GM21390 (cell line): ENCODE results near the gene EGLN3.

ENCODE experiments used
- ATAC-seq: cut with Tn5 transposase; IDR thresholded peaks from one replicate; pipeline ENCODE4 v1.9.1; 2021; ENCODE audit not compliant: unreplicated experiment

EGLN3 gene

DNA sequence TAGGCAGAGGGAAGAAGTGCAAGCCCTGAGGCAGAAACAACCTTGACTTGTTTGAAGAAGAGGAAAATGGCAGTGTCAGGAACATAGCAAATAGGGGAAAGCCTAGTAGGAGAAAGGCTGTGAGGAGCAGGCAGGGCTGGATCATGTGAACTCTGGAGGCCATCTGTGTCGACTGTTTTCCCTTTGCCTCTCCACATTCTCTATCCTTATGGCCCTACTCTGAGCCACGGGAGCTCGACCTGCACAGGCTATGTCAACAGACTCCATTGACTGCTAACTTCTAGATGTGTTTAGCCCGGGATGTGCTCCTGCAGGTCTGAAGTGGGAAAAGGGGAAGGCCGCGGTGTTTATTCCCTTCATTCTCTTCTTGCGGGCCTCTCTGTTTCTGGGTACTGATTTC, 35.2 kb downstream of the EGLN3 start:
- no peak for ATAC-seq

DNA sequence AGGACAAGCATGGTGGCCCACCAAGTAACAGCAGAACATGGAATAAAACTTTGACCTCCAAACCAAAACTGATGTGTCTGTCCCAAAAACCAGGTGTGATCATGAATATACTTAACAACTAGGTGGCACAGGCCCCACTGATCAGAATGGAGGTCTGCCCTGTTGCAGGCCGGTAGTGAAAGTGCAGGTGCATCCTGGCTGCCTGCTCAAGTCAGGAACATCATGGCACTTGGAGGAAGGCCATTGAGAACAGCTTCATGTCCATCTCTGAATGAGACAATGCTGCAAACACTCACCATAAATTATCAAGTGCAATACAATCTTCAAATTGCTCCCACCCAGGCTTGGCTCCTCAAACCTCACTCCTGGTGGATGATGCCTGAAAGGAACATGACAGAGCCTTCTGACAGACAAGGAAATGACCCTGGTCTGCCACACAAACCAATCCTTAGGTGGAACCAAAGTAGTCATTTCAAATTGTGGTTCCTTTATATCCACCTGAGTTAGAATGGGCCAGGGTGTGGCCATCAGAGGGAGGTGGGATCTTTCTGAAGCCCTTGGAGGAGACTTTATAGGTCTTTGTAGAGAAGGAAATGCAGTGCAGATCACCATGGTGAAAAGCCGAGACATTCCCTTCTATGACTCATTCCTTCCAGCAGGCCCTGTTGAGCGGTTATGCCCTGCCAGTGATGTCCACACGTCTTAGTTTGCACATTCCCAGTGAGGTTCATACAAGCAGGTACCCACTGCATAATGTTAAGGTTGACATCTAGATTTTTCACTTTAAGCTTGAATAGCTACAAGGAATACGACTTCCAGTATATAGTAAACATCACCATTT, 36.0 kb downstream of the EGLN3 start:
- ATAC-seq: no peak

DNA sequence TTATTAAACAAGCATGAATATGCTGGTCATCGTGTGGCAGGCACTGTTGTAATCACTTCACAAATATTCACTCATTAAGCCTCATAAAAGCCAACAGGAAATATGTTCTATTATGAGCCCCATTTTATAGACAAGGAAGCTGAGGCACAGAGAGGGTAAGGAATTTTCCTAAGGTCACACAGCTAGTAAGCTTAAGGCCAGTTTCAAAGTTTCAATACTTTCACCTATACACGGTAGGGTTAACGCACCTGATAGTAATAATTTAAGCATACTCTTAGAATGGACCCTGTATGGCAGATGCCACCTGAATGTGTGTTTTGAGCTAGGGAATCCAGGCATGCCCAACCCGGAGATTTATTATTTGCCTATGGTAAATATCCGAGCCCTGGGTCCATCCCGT, 39.8 kb downstream of the EGLN3 start:
- ATAC-seq: no peak

DNA sequence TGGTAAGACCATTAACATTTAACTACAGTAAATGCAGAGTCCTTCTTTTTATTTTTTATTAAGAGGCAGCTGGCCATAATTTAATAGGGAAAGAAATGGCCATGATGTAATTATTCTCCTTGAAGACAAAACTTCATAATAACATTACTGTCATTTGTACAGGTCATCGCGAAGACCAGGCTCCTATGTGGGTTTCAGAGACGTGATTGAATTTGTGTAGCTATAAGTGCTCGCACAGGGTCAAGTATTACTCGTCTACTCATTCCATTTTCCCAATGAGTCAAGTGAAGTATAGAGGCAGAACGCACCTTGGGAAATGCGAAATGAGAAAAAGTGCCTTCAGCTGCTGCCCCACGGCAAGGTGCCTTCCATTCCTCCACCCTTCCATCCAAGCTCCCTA, 40.4 kb downstream of the EGLN3 start:
- no peak for ATAC-seq

DNA sequence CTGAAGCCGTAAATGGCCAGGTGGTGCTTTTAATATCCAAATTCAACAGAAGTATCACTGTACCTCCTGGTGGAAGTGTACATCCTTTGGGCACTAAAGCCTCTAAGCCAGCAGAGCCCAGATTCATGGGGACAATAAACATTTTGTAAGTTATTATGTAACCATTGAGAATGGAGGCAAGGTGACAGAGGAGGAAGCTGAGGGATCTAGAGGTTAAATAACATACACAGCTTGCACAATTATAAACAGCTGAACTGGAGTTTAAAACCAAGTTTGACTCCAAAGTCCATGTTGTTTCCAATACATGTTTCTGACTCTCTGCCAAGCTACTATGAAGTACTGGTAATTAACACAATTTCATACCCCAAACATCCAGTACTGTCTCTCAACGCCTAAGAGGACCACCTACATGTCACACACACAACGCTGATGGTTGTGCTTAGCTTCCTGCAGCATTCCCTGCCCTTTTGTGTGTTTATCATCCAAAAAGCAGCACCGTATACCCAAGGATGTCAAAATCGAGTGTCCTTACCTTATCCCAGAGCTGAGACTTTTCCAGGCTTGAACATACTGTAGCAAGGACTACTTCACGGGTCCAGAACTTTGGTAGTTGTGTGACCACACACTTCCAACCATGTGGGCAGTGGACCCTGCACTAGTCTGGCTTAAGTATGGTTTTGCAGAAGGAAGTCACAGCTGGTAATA, 41.3 kb downstream of the EGLN3 start:
- ATAC-seq: no peak

DNA sequence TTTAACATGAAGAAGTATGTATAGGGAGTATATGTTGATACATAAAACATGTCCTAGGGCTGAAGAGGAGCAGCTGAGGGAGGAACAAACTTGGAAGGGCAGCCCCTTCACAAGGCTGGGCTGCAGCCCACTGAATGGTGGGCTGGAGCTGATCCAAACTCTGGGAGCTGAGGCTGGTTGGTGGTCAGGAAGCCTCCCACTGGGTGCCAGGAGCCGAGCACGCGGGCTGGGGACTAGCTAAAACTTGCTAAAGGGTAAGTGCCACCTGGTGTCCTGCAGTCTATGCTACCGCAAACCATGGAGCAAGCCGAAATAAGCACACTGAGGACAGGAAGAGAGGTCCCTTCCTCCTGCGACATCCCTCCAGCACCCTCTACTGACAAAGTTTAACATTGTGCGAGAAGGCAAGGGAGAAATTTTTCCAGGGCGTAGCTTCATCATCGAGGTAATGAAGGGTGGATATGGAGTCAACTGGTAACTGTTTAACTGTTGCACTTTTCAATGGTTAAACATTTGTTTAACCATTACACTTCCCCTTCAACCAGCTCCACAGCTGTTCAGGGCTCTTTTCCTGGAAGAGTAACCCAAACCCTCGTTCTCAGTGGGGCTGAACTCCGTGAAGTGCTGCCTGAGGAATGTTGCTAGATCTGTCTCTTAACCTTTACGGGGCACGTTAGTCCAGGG, 42.2 kb downstream of the EGLN3 start:
- ATAC-seq: no peak

DNA sequence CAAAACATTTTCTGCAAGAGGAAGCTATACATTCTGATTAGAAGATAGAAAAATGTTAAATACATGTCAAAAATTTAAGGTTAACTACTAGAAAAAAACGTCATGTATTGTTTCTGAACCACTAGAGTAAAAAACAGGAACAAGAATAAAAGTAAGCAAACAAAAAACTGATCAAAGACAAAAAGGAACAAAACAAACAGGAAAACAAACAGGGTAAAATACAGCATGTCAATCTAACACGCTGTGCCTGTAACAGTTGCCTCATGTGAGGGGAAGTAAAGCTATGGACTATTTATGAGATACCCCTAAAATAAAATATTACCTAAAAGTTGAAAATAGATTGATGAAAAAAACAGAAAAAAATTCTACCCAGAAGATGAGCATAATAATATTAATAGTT, 43.9 kb downstream of the EGLN3 start:
- no peak for ATAC-seq

DNA sequence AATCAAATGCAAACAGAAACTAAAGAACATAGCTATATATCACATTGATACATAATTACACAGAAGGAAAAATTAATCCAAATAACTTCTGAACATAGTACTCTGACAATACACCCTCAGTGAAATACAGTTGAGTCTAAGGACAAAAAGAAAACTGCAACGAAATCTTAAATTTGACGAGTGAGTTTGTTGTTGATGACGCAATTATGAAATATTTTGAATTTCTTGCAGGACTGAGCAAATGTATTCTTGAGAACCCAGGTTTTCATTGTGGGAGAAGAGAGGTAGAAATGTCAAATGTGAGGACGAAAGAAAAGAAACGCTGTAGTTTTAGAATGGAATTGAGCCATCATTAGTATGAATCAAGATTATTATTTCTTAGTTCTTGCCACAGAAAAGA, 46.3 kb downstream of the EGLN3 start:
- no peak for ATAC-seq

DNA sequence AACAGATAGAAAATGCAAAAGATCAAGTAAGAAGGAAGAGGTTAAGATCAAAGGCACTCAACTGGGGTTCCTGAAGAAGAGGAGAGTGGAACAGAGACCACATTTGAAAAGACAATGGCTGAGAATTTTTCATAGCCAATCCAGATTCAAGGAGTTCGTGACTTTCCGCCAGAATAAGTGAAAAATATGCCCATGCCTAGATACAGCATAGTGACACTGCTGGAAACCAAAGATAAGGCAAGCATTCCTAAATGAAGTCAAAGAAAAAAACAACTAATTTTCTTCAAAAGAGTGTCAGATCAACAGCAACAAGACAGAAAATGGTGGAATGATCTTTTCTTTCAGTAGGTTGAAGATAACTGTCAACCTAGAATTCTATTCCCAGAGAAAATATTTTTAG, 47.5 kb downstream of the EGLN3 start:
- ATAC-seq: no peak

DNA sequence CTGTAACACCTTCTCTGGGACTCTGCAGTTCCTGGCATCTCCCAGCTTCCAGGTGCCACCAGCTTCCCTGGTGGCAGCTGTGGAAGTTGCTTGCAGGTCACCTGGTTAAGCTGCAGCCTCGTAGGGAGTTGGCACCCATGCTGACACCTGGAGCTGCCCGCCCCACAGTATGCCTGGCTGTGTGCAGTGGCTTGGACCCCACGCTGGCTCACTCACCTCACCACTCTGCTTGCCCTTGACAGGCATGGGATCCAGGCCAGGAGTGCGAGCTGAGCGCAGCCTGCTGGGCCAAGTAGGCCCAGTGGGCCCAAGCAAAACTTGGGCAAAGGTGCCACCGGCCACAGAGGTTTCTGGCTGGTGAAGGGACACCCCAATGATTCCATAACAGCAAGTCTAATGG, 48.5 kb downstream of the EGLN3 start:
- no peak for ATAC-seq

DNA sequence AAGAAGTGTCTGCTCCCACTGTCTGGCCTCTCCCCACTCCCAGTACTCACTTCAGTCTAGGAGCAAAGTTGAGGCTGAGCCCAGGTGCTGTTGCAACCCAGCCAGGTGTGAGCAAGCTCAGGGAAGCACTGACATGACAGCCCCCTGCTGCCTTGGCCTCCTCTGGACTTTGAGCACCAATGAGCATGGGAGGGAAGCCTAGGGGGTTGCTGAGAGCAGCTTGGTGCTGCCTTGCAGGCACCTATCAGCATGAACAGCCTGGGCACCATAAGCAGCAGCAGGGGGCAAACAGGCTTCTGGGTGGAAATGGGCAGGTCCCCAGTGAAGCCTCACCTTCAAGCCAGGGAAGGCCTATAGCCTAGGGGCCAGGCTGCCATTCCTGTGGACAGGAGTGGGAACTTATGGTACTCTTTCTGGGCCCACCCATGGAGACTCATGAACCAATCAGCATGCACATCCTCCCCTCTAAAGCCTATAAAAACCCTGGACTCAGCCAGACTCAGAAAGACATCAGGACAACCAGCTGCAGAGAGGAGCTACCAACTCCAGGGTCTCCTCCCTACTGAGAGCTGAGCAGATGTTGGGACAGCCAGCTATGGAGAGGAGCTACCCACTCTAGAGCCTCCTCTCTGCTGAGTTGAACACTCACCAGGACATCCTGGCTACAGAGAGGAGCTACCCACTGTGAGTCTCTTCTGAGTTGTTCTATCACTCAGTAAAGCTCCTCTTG, 49.3 kb downstream of the EGLN3 start:
- no peak for ATAC-seq

DNA sequence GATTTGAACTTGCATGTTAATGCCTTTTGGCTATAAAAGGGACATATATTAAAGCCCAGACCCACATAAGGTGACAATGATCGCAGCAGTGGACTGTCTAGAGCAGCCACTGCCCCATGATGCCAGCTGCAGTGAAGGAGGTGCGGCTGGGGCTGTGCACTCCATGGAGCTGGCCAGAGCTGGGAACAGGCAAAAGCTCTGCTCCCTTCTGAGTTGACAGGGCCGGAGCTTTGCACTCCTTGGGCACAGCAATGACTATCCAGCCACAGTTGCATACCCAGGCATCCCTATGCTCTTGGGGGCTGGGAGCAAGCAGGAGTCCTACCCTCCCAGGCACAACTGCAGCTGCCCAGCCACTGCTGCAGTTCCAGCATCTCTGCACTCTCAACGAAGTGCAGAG, 50.2 kb downstream of the EGLN3 start:
- no peak for ATAC-seq

DNA sequence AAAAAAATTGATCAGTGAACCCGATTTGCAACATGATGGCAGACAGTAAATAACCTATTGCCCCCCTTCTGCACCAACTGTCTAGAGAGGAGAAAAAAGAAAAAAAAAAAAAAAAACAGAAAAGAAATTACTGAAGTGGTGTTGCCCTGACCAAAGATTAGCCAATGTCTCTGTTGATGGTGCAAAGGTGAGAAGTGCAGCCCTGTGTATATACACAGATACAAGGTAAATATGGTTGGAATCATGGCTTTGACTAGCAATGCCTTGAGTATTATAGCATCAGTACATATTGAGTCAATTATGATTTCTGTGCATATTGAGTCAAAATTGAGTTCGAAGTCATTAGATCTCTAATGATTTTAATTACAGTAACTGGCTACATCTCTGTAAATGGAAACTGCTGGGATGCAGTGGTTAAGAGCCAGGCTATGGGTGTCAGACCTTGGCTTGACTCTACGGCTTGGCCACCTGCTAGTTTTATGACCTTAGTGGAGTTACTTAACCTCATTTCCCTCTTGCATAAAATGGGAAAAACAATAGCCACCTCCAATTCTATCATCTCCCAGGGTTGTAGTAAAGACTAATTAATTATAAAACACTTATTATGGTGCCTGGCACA, 51.0 kb downstream of the EGLN3 start:
- ATAC-seq: no peak

DNA sequence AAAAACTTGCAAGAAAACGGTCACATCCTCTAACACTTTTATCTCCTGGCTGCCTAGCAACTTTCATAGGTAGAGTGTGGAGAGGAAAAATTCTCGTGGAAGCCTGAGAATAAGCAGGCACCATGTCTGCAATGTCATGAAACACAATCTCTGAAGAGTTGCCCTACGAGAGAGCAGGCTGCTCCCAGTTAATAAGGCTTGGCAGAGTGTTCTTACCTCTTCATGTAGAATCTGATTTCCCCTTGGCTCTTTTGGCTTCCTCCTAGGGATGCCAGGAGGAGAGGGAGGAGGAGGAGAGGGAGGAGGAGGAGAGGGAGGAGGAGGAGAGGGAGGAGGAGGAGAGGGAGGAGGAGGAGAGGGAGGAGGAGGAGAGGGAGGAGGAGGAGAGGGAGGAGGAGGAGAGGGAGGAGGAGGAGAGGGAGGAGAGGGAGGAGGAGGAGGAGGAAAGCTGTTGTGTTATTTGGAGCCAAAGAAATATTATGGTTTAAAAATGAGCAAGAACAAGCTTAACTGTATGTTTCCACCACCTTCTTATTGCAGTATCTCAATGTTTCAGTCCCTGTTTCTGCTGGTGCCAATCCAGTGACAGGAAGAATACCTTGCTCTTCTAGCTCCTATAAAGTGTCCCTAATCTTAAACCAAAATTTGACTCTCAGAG, 52.9 kb downstream of the EGLN3 start:
- no peak for ATAC-seq

DNA sequence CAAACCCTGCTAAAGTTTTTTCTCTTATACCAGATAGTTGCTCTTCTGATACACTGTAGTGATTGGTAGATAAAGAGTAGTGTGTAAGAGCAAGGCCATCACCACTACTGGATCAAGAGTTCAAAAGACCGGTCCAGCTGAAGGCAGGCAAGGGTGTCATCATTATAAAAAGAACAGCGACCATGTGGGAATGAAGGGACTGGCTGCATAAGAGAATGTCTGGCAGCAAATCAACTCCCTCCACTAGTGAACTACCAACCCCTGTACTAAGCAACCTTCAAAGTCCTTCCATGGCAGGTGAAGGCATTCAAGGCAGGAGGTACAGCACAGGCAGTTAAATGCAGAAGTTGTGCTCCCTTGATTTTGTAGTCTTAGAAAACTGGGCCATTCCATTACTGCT, 53.5 kb downstream of the EGLN3 start:
- no peak for ATAC-seq

DNA sequence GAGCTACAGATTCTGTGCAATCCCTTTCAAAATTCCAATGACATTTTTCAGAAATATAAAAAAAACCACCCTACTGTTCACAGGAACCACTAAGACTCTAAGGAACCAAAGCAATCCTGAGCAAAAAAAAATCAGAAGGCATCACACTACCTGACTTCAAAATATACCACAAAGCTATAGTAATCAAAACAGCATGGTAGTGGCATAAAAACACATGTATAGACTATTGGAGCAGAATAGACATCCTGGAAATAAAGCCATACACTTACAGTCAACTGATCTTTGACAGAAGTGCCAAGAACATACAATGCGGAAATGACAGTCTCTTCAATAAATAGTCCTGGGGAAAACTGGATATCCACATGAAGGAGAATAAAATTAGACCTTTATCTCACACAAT, 56.5 kb downstream of the EGLN3 start:
- no peak for ATAC-seq

DNA sequence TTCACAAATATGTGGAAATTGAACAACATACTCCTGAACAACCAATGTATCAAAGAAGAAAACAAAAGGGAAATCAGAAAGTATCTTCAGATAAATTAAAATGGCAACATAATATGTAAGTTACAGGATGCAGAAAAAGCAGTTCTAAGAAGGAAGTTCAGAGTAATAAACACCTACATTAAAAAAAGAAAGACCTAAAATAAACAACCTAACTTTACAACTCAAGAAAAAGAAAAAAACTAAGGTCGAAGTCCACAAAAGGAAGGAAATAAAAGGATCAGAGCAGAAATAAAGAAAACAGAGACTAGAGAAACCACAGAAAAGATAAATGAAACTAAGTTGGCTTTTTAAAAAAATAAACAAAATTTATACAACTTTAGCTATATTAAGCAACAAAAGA, 59.2 kb downstream of the EGLN3 start:
- ATAC-seq: no peak

DNA sequence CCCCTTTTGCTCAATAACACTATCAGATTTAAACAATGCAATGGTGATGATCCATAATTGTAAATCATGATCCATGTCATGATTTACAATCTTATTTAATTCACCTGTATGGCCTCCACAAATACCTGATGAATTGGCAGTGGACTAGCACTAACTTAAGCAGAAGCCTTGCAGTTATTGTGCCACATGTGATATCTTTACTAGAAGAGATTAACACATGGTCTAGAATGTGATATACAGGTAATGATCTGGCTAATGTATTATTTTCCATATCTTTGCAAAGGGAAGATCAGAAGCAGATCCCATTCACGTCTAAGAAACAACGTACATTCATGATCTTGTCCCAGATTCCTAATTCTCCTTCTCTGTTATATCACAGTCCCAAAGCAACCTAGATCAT, 66.0 kb downstream of the EGLN3 start:
- ATAC-seq: no peak

DNA sequence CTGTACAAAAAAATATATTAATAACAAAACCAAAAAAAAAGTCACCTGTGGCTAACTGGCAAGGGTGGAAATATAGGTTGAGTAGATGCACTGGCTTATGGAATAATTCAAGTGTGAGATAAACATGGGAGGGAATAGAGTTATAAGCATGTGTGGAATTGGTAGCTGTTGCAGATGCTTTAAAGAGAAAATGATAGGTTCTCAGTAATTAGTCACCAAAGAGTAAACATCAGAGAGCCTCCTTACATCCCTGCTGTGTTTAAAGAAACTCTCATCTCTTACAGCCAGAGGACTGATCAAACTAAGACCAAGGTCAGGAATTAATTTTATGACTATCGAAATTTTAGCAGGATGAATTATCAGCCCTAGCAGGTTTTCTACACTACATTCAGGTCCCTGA, 70.5 kb downstream of the EGLN3 start:
- no peak for ATAC-seq

DNA sequence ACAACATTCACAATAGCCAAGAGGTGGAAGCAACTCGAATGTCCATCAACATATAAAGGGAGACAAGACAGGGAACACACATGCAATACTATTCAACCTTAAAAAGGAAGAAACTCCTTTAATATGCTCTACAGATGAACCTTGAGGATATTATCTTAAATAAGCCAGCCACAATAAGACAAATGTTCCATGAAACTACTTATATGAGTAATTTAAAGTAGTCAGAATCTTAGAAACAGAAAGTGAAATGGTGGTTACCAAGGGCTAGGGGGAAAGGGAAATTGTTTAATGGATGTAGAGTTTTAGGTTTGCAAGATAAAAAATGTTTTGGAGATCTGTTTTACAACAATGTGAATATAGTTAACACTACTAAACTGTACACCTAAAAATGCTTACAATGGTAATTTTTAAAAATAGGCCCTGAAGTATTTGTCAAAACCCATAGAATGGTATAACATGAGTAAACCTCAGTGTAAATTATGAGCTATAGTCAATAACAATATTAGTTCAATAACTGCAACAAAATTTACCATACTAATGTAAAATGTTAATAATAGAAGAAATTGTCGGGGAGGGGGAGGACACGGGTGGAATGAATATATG, 71.1 kb downstream of the EGLN3 start:
- no peak for ATAC-seq
